ENCODE results near the gene LBP.
"Not testable (repeated sequence)": the region's sequence is repeated elsewhere in the genome, so short reads cannot be mapped to it uniquely, and the experiment has no call there.

LBP gene

DNA sequence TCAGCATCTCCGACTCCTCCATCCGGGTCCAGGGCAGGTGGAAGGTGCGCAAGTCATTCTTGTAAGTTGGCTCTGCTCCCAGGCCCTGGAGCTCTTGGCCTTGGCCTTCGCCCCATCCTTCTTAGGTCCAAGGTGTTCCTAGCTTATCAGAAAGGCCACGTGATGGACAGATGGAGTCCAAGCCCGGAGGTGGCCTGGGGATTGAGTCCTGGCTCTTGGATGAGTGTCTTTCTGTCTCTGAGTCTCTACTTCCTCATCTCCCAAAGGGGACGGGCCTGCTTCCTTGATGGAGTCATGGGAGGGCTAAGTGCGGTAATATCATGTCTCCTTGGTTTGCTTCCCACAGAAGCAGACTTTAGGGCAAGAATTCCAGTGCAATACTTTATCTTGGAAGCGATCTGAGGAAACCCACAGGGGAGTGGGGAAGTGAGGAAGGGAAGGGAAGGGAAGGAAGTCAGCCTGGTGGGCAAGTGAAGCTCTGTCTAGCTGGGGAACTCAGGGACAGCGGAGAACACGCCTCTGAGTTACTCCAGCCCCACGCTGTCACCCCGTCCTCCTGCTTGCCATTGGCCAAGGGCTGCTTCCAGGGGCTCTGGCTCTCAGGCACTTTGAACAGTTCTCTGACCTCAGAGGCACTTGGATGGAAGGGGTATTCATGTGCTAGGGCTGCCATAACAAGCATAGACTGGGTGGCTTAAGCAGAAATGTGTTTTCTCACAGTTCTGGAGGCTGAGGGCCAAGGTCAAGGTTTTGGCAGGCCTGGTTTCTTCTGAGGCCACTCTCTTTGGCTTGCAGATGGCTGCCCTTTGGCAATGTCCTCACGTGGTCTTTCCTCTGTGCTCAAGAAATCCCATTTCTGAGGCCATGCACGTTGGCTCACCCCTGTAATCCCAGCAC lies 4.8 kb downstream of the LBP start:
- DNase-seq: no peak

DNA sequence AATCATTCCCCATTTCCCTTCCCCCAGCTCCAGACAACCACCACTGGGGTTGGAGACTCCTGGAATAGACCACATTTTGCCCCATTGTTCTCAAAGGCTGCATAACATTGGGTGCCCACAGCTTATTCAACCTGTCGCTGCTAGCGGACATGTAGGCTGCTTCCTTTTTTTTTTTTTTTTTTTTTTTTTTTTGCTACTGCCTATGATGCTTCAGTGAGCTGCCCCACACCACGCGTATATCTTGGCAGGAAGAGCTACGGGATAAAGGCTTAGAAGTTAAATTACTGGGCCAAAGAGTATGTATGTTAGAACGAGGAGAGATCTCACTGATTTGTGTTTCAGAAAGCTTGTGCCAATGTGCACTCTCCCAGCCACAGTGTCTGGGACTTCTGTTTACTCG lies 7.0 kb downstream of the LBP start:
- DNase-seq: no peak

DNA sequence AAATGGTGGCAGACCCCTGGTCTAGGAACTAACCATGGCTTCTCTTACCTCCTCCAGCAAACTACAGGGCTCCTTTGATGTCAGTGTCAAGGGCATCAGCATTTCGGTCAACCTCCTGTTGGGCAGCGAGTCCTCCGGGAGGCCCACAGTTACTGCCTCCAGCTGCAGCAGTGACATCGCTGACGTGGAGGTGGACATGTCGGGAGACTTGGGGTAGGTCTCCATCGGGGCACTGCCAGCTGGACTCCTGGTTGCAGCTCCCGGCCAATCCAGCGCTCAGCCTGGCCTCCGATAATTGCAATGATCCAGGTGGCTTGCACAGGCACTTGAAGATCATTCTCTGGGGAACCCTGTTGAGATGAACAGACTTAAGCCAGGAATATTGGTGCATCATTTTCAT lies 7.9 kb downstream of the LBP start:
- no peak for DNase-seq

DNA sequence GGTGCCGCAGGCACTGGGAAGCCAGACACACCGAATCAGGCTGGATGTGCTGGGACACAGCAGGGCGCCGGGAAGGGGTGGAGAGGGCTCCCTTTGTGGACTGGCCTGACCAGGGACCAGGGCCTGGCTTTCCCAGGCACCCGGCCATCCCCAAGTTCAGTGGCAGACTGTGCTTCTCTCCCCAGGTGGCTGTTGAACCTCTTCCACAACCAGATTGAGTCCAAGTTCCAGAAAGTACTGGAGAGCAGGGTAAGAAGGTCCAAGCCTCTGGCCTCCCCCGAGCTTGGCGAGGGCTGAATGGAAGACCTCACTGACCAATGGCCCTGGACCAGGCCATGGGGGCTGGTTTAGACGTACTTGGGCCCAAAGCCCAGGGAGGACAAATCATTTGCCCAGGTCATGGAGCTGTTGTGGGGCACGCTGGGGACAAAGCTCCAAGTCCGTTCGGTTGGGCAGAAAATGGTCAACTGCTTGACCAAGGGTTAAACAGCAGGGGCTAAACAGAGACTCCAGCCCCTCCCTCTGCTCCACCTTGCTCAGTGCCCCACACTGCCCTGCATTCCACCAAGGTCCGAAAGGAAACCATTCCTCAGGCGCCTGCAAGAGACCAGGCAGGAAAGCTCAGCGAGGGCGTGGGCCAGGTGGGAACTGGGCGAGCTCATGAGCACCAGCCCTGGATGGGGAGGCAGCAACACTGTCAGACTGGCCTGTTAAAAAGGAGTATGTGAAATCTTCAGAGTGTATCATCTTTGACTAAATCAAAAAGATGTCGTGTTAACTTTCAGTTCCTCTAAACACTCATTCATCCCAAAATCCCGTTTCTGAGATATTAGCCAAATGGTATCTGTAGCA lies 9.1 kb downstream of the LBP start:
- DNase-seq: no peak

DNA sequence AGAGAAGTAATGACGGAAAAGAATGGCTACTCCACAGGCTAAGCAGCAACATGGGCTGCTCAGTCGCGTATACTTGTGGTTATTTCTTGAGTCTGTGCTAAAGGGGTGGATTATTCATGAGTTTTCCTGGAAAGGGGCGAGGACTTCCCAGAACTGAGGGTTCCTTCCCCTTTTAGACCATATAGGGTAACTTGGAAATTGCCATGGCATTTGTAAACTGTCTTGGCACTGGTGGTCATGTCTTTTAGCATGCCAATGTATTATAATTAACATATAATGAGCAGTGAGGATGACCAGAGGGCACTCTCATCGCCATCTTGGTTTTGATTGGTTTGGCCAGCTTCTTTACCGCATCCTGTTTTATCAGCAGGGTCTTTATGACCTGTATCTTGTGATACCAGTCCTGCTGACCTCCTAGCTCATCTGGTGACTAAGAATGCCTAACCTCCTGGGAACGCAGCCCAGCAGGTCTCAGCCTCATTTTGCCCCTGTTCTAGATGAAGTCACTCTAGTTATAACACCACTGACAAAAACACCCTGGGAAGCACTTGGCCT lies 11.4 kb downstream of the LBP start:
- no peak for DNase-seq

DNA sequence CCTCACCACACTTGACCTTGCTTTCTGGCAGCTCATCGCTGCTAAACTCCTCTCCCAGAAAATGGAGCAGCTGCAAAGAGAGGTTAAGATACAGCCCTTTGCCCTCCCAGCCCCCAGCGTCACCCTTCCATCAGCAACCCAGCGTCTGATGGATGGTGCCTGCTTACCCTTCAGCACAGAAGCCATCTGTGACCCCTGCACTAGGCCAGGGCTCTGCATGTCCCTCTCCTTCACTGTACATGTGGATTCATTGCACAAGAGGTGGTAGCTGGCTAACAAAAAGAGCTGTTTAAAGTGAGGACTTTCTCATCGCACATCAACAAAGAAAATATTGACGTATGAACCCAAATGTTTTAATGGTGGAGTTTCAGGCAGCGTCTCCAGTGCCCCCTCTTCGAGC lies 12.3 kb downstream of the LBP start:
- DNase-seq: no peak

DNA sequence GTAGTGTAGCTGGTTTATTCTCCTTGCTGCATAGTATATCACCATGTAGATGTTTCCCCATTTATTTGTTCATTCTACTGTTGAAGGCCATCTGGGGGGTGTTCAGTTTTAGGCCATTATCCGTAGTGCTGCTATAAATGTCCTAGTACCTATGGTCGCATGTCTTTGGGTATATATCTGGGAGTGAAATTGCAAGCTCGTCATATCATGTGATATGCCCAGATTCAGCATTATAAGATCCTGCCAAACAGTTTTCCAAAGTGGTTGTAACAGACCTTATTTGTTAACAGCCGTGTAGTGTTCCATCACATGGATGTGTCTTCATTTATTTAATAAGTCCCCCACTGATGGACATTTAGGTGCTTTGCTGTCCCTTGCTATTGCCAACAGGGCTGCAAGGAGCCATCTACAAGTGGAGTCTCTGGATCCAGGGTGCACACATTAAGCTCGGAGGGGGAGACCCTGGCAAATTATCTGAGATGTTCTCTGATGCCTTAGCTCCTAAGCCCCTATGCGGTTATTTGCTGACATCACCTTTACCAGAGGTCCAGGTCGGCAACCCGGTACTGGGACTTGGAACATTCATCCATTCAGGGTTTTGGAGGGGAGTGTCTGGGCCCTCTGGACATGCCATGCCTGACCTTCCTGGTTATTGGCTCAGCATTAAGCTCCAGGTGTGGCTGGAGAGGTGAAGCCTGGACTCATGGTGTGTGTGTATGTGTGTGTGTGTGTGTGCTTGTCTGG lies 16.9 kb downstream of the LBP start:
- DNase-seq: no peak

DNA sequence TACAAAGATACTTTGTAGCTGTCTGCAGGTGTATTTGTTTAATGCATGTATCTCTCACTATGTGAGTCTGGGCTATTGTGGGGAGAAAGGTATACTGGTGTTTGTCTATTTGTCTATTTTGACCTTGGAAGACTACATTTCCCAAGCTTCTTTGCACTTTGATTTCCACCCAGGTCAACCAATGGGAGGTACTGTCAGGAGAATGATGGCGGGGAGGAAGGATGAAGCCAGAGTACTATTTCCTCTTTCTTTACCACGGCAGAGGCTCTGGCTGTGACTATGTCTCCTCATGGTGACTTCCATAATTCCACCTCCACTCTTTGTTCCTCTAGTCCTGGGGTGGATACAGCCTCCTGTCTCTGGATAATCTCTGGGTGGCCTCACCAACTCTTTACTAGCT lies 23.1 kb downstream of the LBP start:
- no peak for DNase-seq

DNA sequence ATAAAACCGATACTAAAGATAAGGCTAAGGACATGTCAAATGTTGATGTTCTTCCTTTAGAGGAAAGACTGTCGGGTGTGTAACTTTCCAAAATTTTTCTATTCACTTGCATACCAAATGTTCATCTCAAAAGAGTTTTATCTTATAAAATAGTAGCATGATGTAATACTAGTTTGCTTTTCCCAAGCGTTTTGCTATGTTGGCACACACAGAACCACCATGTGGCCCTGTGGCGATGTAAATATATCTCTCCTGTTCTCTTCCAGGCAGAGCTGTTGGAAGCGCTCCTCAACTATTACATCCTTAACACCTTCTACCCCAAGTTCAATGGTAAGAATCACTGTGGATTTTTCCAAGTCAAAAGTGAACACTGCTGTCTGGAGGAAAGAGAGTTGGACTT lies 26.5 kb downstream of the LBP start:
- no peak for DNase-seq

DNA sequence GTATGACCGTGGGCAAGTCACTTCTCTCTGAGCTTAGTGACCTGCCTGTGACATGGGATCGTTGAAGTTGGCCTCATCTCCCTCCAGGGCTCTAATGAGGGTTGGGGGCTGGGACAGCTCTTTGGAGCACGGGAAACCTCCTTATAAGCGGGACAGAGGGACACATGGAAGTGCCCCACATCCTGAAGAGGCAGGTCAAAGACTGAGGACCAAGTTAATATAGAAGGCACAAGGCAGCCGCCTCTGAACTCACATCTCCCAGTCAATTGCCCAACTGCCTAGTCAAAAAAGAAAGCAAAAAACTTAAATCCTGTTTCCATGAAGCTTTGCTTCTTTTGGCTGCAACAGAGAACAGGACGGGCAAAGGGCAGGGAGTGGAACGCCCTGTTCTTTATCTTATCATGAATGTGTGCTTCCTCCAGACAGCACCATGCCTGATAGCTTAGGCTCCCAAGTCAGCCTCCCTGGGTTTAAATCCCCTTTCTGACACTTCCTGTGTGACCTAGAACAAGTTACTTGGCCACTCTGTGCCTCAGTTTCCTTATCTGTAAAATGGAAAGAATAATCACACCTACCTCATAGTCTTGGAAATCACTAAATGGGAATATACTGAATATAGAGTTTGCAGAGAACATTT lies 27.1 kb downstream of the LBP start:
- DNase-seq: no peak

DNA sequence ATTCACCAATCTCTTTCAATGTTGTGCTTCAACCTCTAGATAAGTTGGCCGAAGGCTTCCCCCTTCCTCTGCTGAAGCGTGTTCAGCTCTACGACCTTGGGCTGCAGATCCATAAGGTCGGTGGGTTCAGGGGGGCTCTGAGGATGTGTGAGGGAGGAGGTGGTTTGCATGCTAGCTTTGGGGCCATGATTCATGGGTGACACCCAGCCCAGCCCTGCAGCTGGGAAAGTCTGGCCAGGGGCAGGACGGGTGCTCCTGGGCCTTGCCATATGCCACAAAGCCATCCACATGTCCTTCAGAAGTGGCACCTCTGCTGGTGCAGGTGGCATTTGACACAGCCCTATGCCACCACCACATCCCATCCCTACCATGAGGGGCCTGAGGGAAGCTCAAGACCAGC lies 27.6 kb downstream of the LBP start:
- DNase-seq: no peak

DNA sequence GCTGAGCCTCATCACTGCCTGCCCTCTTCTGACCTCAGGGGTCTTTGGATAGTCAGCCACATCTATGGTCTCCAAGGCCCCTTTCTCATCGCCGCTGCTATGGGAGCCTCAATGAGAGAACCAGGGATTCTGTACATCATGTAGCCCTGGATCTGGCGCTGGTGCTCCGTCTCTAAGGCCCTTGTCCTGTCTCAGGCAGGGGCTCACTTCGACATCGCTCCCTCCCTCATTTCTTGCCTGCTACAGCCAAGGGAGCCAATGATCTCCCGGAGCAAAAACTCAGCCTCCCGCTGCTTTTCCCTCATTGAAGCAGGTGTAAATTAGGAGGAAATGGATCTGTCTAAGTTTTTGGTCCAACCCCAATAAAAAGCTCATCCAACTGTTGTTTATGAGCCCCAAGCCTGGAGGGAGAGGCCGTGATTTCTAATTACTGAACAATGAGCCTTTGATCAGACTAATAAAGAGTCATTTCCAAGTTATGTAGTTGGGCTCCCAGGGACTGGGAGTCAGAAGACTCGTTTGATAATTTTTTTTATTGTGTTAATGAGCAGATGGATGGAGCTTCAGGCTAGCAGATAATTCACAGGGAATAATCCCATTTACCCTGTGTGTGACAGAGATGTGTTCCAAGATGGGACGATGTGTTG lies 30.9 kb downstream of the LBP start:
- no peak for DNase-seq

DNA sequence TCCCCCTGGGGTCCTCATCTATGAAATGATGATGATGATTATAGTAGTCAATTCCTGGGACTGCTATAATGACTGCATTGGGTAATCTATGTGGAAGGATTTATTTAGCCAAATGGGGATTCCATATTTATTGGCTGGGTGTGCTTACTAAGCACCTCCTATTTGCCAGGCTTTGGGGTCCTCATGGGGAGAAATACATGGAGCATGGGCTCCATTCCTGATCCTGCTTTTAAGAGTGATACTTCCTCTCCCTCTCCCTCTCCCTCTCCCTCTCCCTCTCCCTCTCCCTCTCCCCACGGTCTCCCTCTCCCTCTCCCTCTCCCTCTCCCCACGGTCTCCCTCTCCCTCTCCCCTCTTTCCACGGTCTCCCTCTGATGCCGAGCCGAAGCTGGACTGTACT lies 31.6 kb downstream of the LBP start:
- not testable (repeated sequence) for DNase-seq

DNA sequence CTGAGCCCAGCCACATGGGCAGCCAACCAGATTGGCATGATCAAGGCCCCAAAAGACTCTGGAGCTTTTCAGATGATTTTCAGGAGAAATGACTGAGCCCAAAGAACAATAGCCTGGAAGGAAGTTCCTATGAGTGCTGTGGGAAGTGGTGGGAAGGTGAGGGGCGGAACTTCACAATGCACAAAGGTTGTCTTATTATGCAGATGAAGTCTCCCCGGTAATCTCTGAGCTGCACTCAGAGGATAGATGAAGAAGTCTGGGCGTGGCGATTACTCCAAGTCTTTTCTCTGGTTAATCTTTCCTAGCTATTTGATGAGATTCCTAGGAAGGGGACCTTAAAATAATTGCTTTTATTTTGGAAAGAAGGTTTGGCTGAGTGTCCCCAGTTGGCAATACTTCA lies 36.9 kb downstream of the LBP start:
- DNase-seq: no peak

DNA sequence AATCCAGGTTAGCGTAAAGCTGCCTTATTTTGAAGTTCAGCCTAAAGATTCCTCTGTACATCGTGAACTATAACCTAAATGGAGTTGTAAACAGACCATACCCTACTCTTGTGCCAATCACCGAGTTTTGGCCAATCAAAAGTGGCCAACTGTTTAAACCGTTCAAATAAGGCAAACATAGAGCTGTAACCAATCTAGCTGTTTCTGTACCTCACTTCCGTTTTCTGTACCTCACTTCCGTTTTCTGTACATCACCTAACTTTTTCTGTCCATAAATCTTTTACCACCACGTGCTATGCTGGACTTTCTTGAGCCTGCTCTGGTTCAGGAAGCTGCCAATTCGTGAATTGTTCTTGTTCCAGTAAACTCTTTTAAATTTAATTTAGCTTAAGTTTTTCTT lies 39.7 kb downstream of the LBP start:
- no peak for DNase-seq

DNA sequence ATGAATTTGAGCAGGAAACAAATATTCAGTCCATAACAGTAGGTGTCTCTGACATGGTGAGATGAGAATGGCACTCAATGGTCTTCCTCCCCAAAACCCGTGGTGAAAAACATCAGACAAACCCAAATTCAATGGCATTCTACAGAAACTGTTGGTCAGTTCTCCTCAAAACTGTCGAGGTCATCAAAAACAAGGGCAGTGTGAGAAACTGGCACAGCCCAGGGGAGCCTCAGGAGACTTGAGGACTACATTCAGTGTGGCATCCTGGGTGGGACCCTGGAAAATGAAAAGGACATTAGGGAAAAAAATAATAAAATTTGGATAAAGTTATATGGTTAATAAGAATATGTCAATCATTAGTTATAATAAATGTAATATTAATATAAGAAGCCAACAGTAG lies 40.6 kb downstream of the LBP start:
- DNase-seq: no peak

DNA sequence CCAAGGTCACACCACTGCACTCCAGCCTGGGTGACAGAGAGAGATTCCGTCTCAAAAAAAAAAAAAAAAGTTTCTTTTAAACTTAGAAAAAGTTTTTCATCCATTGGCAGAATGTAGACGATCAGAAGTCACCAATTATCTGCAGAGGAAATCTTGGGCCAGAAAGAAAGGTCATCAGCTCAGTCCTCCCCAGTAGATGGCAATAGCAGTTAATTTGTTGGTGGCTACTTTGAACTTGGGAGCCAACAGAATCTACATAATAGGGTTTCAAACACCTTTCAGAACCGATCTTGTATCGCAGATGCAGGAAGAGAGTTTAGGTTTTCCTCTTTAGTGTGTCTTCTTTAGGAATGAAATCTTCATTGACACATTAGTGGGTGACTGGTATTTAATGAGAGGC lies 41.7 kb downstream of the LBP start:
- DNase-seq: no peak

DNA sequence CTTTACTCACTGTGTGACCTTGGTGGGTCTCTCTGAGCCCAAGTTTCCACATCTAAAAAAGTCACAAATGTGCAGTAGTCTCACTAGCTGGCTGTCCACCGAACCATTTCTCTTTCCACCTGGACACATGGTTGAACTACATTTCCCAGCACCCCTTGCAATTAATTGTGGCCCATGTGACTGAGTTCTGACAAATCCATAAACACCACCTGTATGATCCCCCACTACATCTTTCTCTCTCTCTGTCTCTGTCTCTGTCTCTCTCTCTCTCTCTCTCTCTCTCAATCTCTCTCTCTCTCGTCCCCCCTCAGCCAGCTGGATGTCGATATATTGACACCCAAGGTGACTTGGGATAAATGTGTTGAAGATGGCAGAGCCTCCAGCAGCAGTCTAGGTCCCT lies 46.1 kb downstream of the LBP start:
- DNase-seq: no peak

DNA sequence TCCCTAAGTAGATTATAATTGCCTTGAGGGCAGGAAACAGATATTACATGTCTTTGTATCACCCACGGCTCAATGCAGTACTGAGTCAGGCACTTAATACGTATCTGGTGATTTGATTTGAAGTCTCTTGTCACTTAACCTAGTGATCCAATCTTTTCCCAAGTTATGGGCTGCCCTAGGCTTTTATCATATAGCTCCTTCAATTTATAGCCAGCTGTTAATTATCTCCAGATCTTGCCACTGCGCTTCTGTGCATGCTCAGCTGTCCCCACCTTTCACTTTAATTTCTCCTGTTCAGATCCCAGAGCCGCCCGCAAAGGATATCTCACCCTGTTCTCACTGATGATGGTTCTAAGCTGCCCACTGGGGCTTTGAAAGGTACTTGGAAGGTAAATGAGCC lies 47.0 kb downstream of the LBP start:
- no peak for DNase-seq

DNA sequence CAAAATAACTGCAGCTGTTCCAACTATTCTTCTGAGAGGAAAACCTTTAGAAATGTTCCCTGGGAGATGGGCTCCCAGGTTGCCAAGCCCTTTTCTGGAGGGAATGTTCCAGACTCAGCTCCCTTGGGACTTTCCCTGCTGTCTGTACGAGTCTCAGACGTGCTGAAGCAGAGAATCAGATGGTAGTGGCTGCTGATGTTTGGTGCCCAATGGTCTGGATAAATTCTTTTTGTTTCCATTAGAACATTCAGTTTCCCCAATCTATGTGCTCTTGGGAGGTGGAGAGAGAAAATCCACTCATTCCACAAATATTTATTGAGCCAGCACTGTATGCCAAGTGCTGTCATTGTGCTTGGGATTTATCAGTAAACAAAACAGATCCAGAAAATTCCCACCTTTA lies 48.9 kb downstream of the LBP start:
- DNase-seq: no peak

DNA sequence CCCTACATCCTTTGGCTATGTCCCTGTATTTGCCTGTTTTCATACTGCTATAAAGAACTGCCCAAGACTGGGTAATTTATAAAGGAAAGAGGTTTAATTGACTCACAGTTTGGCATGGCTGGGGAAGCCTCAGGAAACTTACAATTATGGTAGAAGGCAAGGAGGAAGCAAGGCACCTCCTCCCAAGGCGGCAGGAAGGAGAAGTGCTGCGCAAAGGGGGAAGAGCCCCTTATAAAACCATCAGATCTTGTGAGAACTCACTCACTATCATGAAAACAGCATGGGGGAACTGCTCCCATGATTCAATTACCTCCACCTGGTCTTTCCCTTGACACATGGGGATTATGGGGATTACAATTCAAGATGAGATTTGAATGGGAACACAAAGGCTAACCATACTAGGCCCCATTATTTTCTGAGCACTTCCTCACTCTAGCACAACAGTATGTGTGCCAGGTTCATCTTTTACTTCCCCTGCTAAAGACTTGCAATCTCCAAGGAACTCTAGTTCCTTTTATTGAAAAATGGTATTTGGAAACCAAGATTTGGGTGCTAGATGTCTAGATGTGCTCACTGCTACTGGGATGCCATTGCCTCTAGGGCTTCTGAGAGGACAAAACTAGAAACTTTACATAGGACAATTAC lies 49.6 kb downstream of the LBP start:
- not testable (repeated sequence) for DNase-seq

DNA sequence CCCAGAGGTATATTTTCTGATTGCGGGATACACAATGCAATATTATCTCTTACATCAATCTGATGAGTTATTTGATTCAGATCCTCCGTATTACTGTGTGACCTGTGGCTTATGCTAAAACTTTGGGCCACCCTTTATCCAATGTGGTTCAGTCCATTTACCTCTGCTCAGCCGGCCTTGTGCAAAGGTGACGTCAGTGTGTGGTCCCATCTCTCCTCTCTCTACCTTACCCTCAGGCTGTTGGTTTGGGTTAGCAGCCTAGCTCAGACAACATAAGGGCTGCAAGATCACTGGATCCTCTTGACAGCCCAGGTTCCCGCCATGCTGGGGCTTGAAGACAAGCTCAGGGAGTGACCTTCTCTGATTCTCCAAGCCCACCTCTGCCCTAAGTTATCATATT lies 55.8 kb downstream of the LBP start:
- no peak for DNase-seq

Measured in DMS 273 treated with DMSO at 0.1 percent for 48 hours (cell line).